Measurements from ENCODE around the gene DACH1.
"Not testable (repeated sequence)": the region's sequence is repeated elsewhere in the genome, so short reads cannot be mapped to it uniquely, and the experiment has no call there.

DACH1 gene

GRCh38 chr13:71867131-71867814 lies at the start of gene DACH1:
Gene DACH1, minus strand, starts transcription at chr13:71867204.
- H3K9me3 ChIP-seq (ENCODE audit: control insufficient read depth, low read length): no peaks in the 10 kb centered on the region
- peak within 1 kb of the TSS; percentile 14 for H3K4me3 ChIP-seq (ENCODE audit: low read length)
- H3K9ac ChIP-seq (ENCODE audit: low read length): peak within 1 kb of the TSS; percentile 51
- H3K27me3 ChIP-seq (ENCODE audit: control insufficient read depth, insufficient read depth, low read length): peaks cover 50% of the 10 kb centered on the region
- no peaks in the 10 kb centered on the region for H3K36me3 ChIP-seq (ENCODE audit: control insufficient read depth, insufficient read depth, low read length)
- peaks cover 7% of the 10 kb centered on the region for H3K4me1 ChIP-seq (ENCODE audit: control insufficient read depth, insufficient read depth, low read length)

GRCh38 chr13:71913717-71914116 lies 46.7 kb upstream of the DACH1 start:
- Histone ChIP-seq H3K4me1 (ENCODE audit: control insufficient read depth, insufficient read depth, low read length) (no peaks in the 10 kb centered on the region), H3K9ac (ENCODE audit: low read length) (no peak overlapping the region), H3K36me3 (ENCODE audit: control insufficient read depth, insufficient read depth, low read length) (no peaks in the 10 kb centered on the region), H3K9me3 (ENCODE audit: control insufficient read depth, low read length) (no peaks in the 10 kb centered on the region), H3K27me3 (ENCODE audit: control insufficient read depth, insufficient read depth, low read length) (no peaks in the 10 kb centered on the region), H3K4me3 (ENCODE audit: low read length) (no peak overlapping the region)

DNA sequence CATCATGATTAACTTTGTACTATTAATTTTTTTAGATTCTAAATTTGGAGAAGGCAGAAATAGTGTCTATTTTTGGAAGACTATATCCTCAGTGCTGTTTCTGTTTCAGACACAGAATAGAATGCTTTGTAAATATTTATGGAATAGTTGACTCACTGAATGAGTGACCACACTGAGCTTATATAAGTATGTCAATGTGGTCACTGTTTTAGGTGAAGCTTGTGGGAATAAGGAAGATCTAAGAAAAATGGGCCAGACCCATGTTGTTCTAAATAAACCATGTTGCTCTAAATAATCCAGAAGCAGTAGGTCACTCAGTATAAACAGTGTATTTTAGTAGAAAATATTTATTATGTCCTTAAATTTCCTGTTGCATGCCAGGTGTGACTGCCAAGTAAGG lies 45.5 kb upstream of the DACH1 start:
- H3K4me3 ChIP-seq (ENCODE audit: low read length): no peak overlapping the region
- no peaks in the 10 kb centered on the region for H3K36me3 ChIP-seq (ENCODE audit: control insufficient read depth, insufficient read depth, low read length)
- H3K27me3 ChIP-seq (ENCODE audit: control insufficient read depth, insufficient read depth, low read length): no peaks in the 10 kb centered on the region
- no peaks in the 10 kb centered on the region for H3K4me1 ChIP-seq (ENCODE audit: control insufficient read depth, insufficient read depth, low read length)
- no peaks in the 10 kb centered on the region for H3K9me3 ChIP-seq (ENCODE audit: control insufficient read depth, low read length)
- H3K9ac ChIP-seq (ENCODE audit: low read length): no peak overlapping the region

DNA sequence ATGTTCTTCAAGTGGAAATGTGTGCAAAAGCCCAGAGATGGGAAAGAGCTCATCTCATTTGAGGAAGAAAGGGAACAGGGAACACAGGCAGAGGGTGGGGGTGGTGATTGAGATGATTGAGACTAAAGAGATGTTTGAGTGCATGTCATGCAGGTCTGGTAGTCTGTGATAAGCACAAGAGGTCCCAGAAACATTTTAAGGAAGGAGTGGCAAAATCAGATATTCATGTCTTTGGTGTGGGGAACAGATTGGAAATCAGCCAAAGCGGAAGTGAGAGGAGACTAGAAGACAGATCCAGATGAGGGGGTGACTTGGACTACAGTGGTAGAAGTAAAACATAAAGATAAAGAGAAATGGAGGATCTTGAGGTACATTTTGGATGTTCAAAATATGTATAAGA lies 39.4 kb upstream of the DACH1 start:
- no peaks in the 10 kb centered on the region for H3K27me3 ChIP-seq (ENCODE audit: control insufficient read depth, insufficient read depth, low read length)
- H3K4me3 ChIP-seq (ENCODE audit: low read length): no peak overlapping the region
- no peaks in the 10 kb centered on the region for H3K9me3 ChIP-seq (ENCODE audit: control insufficient read depth, low read length)
- H3K4me1 ChIP-seq (ENCODE audit: control insufficient read depth, insufficient read depth, low read length): no peaks in the 10 kb centered on the region
- no peak overlapping the region for H3K9ac ChIP-seq (ENCODE audit: low read length)
- H3K36me3 ChIP-seq (ENCODE audit: control insufficient read depth, insufficient read depth, low read length): no peaks in the 10 kb centered on the region

- no peaks in the 10 kb centered on the region for H3K27me3 ChIP-seq (ENCODE audit: control insufficient read depth, insufficient read depth, low read length)
- H3K4me1 ChIP-seq (ENCODE audit: control insufficient read depth, insufficient read depth, low read length): no peaks in the 10 kb centered on the region
- no peaks in the 10 kb centered on the region for H3K36me3 ChIP-seq (ENCODE audit: control insufficient read depth, insufficient read depth, low read length)
- no peak overlapping the region for H3K4me3 ChIP-seq (ENCODE audit: low read length)
- no peak overlapping the region for H3K9ac ChIP-seq (ENCODE audit: low read length)
- no peaks in the 10 kb centered on the region for H3K9me3 ChIP-seq (ENCODE audit: control insufficient read depth, low read length)
Observed at GRCh38 chr13:71902676-71903075, 35.7 kb upstream of the DACH1 start.

GRCh38 chr13:71893506-71893905 lies 26.5 kb upstream of the DACH1 start:
- not testable (repeated sequence) for H3K4me1 ChIP-seq (ENCODE audit: control insufficient read depth, insufficient read depth, low read length); H3K36me3 ChIP-seq (ENCODE audit: control insufficient read depth, insufficient read depth, low read length); H3K27me3 ChIP-seq (ENCODE audit: control insufficient read depth, insufficient read depth, low read length); H3K9me3 ChIP-seq (ENCODE audit: control insufficient read depth, low read length); H3K4me3 ChIP-seq (ENCODE audit: low read length); H3K9ac ChIP-seq (ENCODE audit: low read length)

DNA sequence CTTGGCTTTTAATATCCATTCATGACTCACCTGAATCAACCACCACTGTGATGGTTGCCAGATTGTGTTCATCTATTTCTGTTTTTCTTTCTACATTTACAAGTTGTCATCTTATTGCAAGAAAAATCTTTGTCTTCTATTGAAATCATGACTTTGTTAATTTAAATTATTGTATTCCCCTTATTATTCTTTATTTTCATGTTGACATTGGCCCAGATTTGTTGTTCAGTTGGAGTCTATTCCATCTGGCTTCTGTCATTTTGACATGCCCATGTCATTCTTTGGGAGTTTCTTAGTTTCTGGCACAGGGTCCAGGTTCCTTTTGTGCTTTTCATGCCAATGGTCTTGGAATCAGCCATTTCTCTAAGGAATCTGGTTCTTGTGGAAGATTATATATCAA lies 19.9 kb upstream of the DACH1 start:
- H3K36me3 ChIP-seq (ENCODE audit: control insufficient read depth, insufficient read depth, low read length): no peaks in the 10 kb centered on the region
- no peaks in the 10 kb centered on the region for H3K9me3 ChIP-seq (ENCODE audit: control insufficient read depth, low read length)
- H3K27me3 ChIP-seq (ENCODE audit: control insufficient read depth, insufficient read depth, low read length): no peaks in the 10 kb centered on the region
- no peaks in the 10 kb centered on the region for H3K4me1 ChIP-seq (ENCODE audit: control insufficient read depth, insufficient read depth, low read length)
- no peak overlapping the region for H3K4me3 ChIP-seq (ENCODE audit: low read length)
- H3K9ac ChIP-seq (ENCODE audit: low read length): no peak overlapping the region

DNA sequence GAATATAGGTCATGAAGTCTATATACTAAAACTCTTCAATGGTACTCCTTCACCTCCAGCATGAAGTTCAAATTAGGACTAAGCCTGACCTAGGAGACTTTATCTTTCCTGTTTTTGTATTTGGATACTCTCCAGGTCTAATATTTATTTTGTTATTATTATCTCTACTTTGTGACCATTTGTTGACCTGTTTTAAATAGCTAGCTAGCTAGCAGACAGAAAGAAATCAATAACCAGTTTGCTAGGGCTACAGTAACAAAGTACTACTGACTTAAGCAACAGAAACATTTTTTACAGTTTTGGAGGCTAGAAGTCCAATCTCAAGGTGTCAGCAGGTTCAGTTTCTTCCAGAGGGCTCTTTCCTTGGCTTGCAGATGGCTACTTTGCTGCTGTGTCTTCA lies 15.1 kb upstream of the DACH1 start:
- Histone ChIP-seq H3K27me3 (ENCODE audit: control insufficient read depth, insufficient read depth, low read length) (no peaks in the 10 kb centered on the region), H3K9ac (ENCODE audit: low read length) (no peak overlapping the region), H3K9me3 (ENCODE audit: control insufficient read depth, low read length) (no peaks in the 10 kb centered on the region), H3K4me3 (ENCODE audit: low read length) (no peak overlapping the region), H3K36me3 (ENCODE audit: control insufficient read depth, insufficient read depth, low read length) (no peaks in the 10 kb centered on the region), H3K4me1 (ENCODE audit: control insufficient read depth, insufficient read depth, low read length) (no peaks in the 10 kb centered on the region)

- no peak overlapping the region for H3K9ac ChIP-seq (ENCODE audit: low read length)
- no peaks in the 10 kb centered on the region for H3K4me1 ChIP-seq (ENCODE audit: control insufficient read depth, insufficient read depth, low read length)
- H3K9me3 ChIP-seq (ENCODE audit: control insufficient read depth, low read length): no peaks in the 10 kb centered on the region
- H3K4me3 ChIP-seq (ENCODE audit: low read length): no peak overlapping the region
- H3K27me3 ChIP-seq (ENCODE audit: control insufficient read depth, insufficient read depth, low read length): no peaks in the 10 kb centered on the region
- no peaks in the 10 kb centered on the region for H3K36me3 ChIP-seq (ENCODE audit: control insufficient read depth, insufficient read depth, low read length)
Observed at GRCh38 chr13:71880753-71881541, 13.9 kb upstream of the DACH1 start.

DNA sequence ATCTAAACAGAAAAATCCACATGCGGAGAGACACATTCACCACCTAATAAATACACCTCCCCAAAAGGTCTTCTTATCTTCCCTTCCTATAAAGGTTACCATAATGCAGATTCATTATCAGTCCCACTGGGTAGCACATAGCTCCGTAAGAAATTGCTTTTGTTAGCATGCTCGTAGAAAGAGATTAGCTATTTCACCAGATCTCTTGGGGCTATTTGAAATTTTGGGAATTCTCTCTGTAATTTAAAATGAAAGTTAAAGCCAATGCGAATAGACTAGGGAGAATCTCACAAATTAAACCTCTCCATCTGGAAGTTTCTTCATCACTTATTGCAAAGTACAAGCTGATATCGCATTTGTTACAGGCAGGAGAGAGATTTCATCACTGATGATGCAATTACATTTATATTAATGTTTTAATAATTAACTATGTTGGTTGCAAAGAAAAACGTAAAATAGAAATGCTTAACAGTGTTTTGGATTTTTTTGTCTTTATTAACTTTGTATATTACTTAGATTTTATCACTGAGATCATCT lies 12.9 kb upstream of the DACH1 start:
- H3K4me3 ChIP-seq (ENCODE audit: low read length): no peak overlapping the region
- no peaks in the 10 kb centered on the region for H3K36me3 ChIP-seq (ENCODE audit: control insufficient read depth, insufficient read depth, low read length)

GRCh38 chr13:71879129-71879535 lies 12.1 kb upstream of the DACH1 start:
- no peaks in the 10 kb centered on the region for H3K9me3 ChIP-seq (ENCODE audit: control insufficient read depth, low read length)
- H3K4me3 ChIP-seq (ENCODE audit: low read length): no peak overlapping the region
- no peaks in the 10 kb centered on the region for H3K4me1 ChIP-seq (ENCODE audit: control insufficient read depth, insufficient read depth, low read length)
- no peaks in the 10 kb centered on the region for H3K36me3 ChIP-seq (ENCODE audit: control insufficient read depth, insufficient read depth, low read length)
- H3K27me3 ChIP-seq (ENCODE audit: control insufficient read depth, insufficient read depth, low read length): no peaks in the 10 kb centered on the region
- no peak overlapping the region for H3K9ac ChIP-seq (ENCODE audit: low read length)

More for the DNA sequence above, 12.9 kb upstream of the DACH1 start:
- Histone ChIP-seq H3K27me3 (ENCODE audit: control insufficient read depth, insufficient read depth, low read length) (no peaks in the 10 kb centered on the region), H3K9me3 (ENCODE audit: control insufficient read depth, low read length) (no peaks in the 10 kb centered on the region), H3K9ac (ENCODE audit: low read length) (no peak overlapping the region), H3K4me1 (ENCODE audit: control insufficient read depth, insufficient read depth, low read length) (no peaks in the 10 kb centered on the region)

DNA sequence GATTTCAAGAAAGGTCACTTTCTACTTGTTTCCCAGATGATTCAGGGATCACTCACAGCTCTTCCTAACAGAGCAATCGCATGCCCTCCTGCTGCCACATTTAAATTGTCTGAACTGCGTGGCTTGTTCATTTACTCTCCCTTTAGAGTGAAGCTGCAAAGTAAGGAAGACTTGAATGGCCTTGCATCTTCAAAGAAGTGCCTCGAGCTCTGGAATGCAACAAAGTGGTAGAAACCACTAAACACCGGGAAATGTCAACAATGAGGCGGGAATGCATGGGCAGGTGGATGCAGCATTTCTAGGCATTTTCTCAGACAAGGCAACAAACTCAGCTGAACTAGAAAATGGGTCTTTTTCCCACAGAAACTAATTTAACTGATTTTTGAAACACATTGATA lies 10.3 kb upstream of the DACH1 start:
- Histone ChIP-seq H3K4me1 (ENCODE audit: control insufficient read depth, insufficient read depth, low read length) (no peaks in the 10 kb centered on the region), H3K4me3 (ENCODE audit: low read length) (no peak overlapping the region), H3K9ac (ENCODE audit: low read length) (no peak overlapping the region), H3K36me3 (ENCODE audit: control insufficient read depth, insufficient read depth, low read length) (no peaks in the 10 kb centered on the region), H3K9me3 (ENCODE audit: control insufficient read depth, low read length) (no peaks in the 10 kb centered on the region), H3K27me3 (ENCODE audit: control insufficient read depth, insufficient read depth, low read length) (no peaks in the 10 kb centered on the region)

Measured in mucosa of stomach (tissue), 1 donor.